Activated naive CD8-positive, alpha-beta T cell (primary cell): Measurements from ENCODE around the gene APOM.

Source experiments
- H3K27ac Mint-ChIP-seq: one replicate; pipeline ENCODE4 v1.8.0; 2021; ENCODE audit warnings: mixed read lengths
- H3K27me3 Mint-ChIP-seq: one replicate; pipeline ENCODE4 v1.8.0; 2021; ENCODE audit warnings: mixed read lengths
- H3K36me3 Mint-ChIP-seq: one replicate; pipeline ENCODE4 v1.8.0; 2021; ENCODE audit warnings: mixed read lengths
- H3K4me1 Mint-ChIP-seq: one replicate; pipeline ENCODE4 v1.8.0; 2021; ENCODE audit warnings: low read depth, mixed read lengths
- H3K4me3 Mint-ChIP-seq: one replicate; pipeline ENCODE4 v1.8.0; 2021; ENCODE audit warnings: mild to moderate bottlenecking, mixed read lengths
- H3K9me3 Mint-ChIP-seq: one replicate; pipeline ENCODE4 v1.8.0; 2021; ENCODE audit warnings: low read depth, mixed read lengths

APOM gene

GRCh38 chr6:31676904-31677303 is 21.2 kb downstream of the APOM start:
- Mint-ChIP-seq H3K4me1 (peaks cover 13% of the 10 kb centered on the region), H3K27ac (no peak overlapping the region), H3K36me3 (no peaks in the 10 kb centered on the region), H3K27me3 (no peaks in the 10 kb centered on the region), H3K9me3 (no peaks in the 10 kb centered on the region), H3K4me3 (no peak overlapping the region)

GRCh38 chr6:31677955-31678354 is 22.3 kb downstream of the APOM start:
- Mint-ChIP-seq H3K36me3 (no peaks in the 10 kb centered on the region), H3K27ac (no peak overlapping the region), H3K9me3 (no peaks in the 10 kb centered on the region), H3K4me3 (no peak overlapping the region), H3K27me3 (no peaks in the 10 kb centered on the region), H3K4me1 (peaks cover 13% of the 10 kb centered on the region)

- Mint-ChIP-seq H3K9me3 (no peaks in the 10 kb centered on the region), H3K4me3 (peak within 1 kb of the TSS; percentile 91), H3K27me3 (no peaks in the 10 kb centered on the region), H3K4me1 (peaks cover 13% of the 10 kb centered on the region), H3K27ac (peak within 1 kb of the TSS; percentile 79), H3K36me3 (no peaks in the 10 kb centered on the region)
Observed at GRCh38 chr6:31680226-31681134, 24.8 kb downstream of the APOM start, which contains the start of gene LY6G5C. Gene LY6G5C (minus strand): TSS chr6:31681067. CDS start chr6:31680373, 694 bp downstream.

- Mint-ChIP-seq H3K27me3 (no peaks in the 10 kb centered on the region), H3K36me3 (no peaks in the 10 kb centered on the region), H3K27ac (no peak overlapping the region), H3K4me1 (peaks cover 13% of the 10 kb centered on the region), H3K4me3 (peak overlapping the region; percentile 91), H3K9me3 (no peaks in the 10 kb centered on the region)
Observed at GRCh38 chr6:31681135-31681671, 25.5 kb downstream of the APOM start.

- H3K9me3 Mint-ChIP-seq, result no peaks in the 10 kb centered on the region
- H3K4me3 Mint-ChIP-seq, result no peak overlapping the region
- H3K27me3 Mint-ChIP-seq, result no peaks in the 10 kb centered on the region
- H3K36me3 Mint-ChIP-seq, result no peaks in the 10 kb centered on the region
- H3K4me1 Mint-ChIP-seq, result peaks cover 13% of the 10 kb centered on the region
- H3K27ac Mint-ChIP-seq, result no peak overlapping the region
Observed at GRCh38 chr6:31683591-31683990, 27.9 kb downstream of the APOM start.

- H3K27me3 Mint-ChIP-seq, result no peaks in the 10 kb centered on the region
- H3K36me3 Mint-ChIP-seq, result no peaks in the 10 kb centered on the region
- no peak overlapping the region for H3K4me3 Mint-ChIP-seq
Observed at GRCh38 chr6:31686483-31686882, 30.8 kb downstream of the APOM start.

GRCh38 chr6:31687321-31687720 is 31.6 kb downstream of the APOM start:
- Mint-ChIP-seq H3K27me3 (no peaks in the 10 kb centered on the region), H3K4me1 (no peaks in the 10 kb centered on the region), H3K36me3 (no peaks in the 10 kb centered on the region), H3K9me3 (no peaks in the 10 kb centered on the region), H3K4me3 (no peak overlapping the region), H3K27ac (no peak overlapping the region)

More at GRCh38 chr6:31686483-31686882, 30.8 kb downstream of the APOM start:
- no peak overlapping the region for H3K27ac Mint-ChIP-seq
- no peaks in the 10 kb centered on the region for H3K9me3 Mint-ChIP-seq
- peaks cover 2% of the 10 kb centered on the region for H3K4me1 Mint-ChIP-seq

GRCh38 chr6:31687860-31688693 is 32.4 kb downstream of the APOM start:
- H3K4me1 Mint-ChIP-seq, result no peaks in the 10 kb centered on the region
- H3K36me3 Mint-ChIP-seq, result no peaks in the 10 kb centered on the region
- H3K27ac Mint-ChIP-seq, result peak overlapping the region; percentile 16
- no peak overlapping the region for H3K4me3 Mint-ChIP-seq
- no peaks in the 10 kb centered on the region for H3K27me3 Mint-ChIP-seq
- no peaks in the 10 kb centered on the region for H3K9me3 Mint-ChIP-seq

- Mint-ChIP-seq H3K9me3 (no peaks in the 10 kb centered on the region), H3K4me3 (no peak overlapping the region), H3K27me3 (no peaks in the 10 kb centered on the region), H3K36me3 (no peaks in the 10 kb centered on the region), H3K27ac (peak overlapping the region; percentile 41), H3K4me1 (no peaks in the 10 kb centered on the region)
Observed at GRCh38 chr6:31689249-31690110, 33.8 kb downstream of the APOM start.

GRCh38 chr6:31690231-31691077 is 34.8 kb downstream of the APOM start:
- no peak overlapping the region for H3K4me3 Mint-ChIP-seq
- no peaks in the 10 kb centered on the region for H3K27me3 Mint-ChIP-seq
- no peaks in the 10 kb centered on the region for H3K36me3 Mint-ChIP-seq
- H3K27ac Mint-ChIP-seq, result peak overlapping the region; percentile 41
- no peaks in the 10 kb centered on the region for H3K4me1 Mint-ChIP-seq
- H3K9me3 Mint-ChIP-seq, result no peaks in the 10 kb centered on the region

GRCh38 chr6:31691078-31691463 is 35.4 kb downstream of the APOM start:
- no peaks in the 10 kb centered on the region for H3K27me3 Mint-ChIP-seq
- H3K4me3 Mint-ChIP-seq, result no peak overlapping the region
- no peaks in the 10 kb centered on the region for H3K4me1 Mint-ChIP-seq
- H3K36me3 Mint-ChIP-seq, result no peaks in the 10 kb centered on the region
- H3K9me3 Mint-ChIP-seq, result no peaks in the 10 kb centered on the region
- H3K27ac Mint-ChIP-seq, result no peak overlapping the region

GRCh38 chr6:31691564-31692108 is 35.9 kb downstream of the APOM start:
- no peak overlapping the region for H3K4me3 Mint-ChIP-seq
- no peaks in the 10 kb centered on the region for H3K4me1 Mint-ChIP-seq
- H3K9me3 Mint-ChIP-seq, result no peaks in the 10 kb centered on the region
- H3K36me3 Mint-ChIP-seq, result no peaks in the 10 kb centered on the region
- no peaks in the 10 kb centered on the region for H3K27me3 Mint-ChIP-seq
- no peak overlapping the region for H3K27ac Mint-ChIP-seq

- Mint-ChIP-seq H3K9me3 (no peaks in the 10 kb centered on the region), H3K4me3 (no peak overlapping the region), H3K27ac (no peak overlapping the region), H3K36me3 (no peaks in the 10 kb centered on the region), H3K4me1 (peaks cover 2% of the 10 kb centered on the region), H3K27me3 (no peaks in the 10 kb centered on the region)
Observed at GRCh38 chr6:31692353-31692752, 36.7 kb downstream of the APOM start.
